Epithelial cell of proximal tubule (primary cell): ENCODE data around the gene GARIN5B. TPM values are rescaled to one million over a fixed set of nuclear protein-coding genes. Genes with fewer than 3 reads are reported as not detected.

Source experiments
- DNase-seq: peaks from one replicate; pipeline ENCODE4 v3.0.0-alpha.2; 2011; ENCODE audit warnings: low read depth
- H3K4me3 ChIP-seq: 2 replicates; pipeline ENCODE4 v1.5.1; 2011; ENCODE audit warnings: low read depth, mild to moderate bottlenecking, low read length
- total RNA-seq: library from RNA; depleted of rRNA; stranded (reverse); fragments of >200 nt; gene quantifications from 2 replicates; pipeline ENCODE4 v1.2.3, GENCODE V29; 2015
- TF ChIP-seq, protein P1 (sequence below): conservative IDR thresholded peaks from 2 replicates; pipeline ENCODE4 v1.5.1; 2012; ENCODE audit warnings: low read depth, mild to moderate bottlenecking, low read length

The GARIN5B gene
- total RNA-seq, 1 donor from 2014 or later, result not detected

DNA sequence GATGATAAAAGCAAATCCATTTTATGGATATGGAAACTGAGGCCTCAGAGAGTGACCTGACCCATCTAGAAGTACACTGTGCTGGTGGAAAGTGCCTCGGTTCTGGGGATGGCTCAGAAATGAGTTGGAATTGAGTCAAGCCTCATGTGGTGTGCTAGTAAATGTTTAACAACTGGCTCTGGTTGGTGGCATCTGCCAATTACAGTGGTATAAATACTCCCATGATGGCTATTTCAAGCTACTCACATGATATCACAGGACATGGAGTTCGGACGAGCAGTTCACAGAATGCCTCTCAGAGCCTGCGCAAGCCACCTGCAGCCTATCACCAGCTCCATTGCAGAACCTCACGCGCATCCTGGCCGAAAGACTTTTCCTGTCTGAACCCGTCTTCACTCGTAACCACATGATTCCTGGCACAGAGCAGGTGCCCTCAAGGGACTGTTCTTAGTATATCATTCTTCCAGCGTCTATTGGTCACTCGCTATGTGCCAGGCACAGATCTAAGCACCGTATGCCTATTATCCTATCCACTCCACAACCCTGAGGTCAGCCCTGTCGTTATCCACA lies 47.0 kb downstream of the GARIN5B start:
- no peak for DNase-seq
- TF ChIP-seq, protein P1, sequence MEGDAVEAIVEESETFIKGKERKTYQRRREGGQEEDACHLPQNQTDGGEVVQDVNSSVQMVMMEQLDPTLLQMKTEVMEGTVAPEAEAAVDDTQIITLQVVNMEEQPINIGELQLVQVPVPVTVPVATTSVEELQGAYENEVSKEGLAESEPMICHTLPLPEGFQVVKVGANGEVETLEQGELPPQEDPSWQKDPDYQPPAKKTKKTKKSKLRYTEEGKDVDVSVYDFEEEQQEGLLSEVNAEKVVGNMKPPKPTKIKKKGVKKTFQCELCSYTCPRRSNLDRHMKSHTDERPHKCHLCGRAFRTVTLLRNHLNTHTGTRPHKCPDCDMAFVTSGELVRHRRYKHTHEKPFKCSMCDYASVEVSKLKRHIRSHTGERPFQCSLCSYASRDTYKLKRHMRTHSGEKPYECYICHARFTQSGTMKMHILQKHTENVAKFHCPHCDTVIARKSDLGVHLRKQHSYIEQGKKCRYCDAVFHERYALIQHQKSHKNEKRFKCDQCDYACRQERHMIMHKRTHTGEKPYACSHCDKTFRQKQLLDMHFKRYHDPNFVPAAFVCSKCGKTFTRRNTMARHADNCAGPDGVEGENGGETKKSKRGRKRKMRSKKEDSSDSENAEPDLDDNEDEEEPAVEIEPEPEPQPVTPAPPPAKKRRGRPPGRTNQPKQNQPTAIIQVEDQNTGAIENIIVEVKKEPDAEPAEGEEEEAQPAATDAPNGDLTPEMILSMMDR, result no peak
- H3K4me3 ChIP-seq, result no peak overlapping the region

DNA sequence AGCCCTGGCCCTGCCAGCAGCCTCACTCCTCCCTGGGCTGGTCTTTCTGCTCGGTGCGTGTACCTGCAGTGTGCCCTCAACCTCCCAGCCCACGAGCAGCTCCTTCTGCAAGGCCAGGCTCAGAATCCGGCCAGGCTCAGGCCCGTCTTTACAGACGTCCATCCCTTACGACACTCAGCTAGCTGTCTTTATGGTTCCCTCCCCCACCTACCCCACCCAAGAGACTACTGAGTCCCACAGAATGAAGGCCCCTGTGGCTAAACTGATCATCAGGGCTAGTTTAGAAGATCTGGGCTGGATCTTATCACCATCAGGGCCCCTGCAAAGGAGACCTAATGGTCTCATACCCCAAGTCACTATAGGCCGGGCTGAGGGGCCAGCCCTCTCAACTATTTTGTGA lies 48.7 kb downstream of the GARIN5B start:
- TF ChIP-seq, protein P1, result no peak
- H3K4me3 ChIP-seq, result no peak overlapping the region
- DNase-seq, result no peak

DNA sequence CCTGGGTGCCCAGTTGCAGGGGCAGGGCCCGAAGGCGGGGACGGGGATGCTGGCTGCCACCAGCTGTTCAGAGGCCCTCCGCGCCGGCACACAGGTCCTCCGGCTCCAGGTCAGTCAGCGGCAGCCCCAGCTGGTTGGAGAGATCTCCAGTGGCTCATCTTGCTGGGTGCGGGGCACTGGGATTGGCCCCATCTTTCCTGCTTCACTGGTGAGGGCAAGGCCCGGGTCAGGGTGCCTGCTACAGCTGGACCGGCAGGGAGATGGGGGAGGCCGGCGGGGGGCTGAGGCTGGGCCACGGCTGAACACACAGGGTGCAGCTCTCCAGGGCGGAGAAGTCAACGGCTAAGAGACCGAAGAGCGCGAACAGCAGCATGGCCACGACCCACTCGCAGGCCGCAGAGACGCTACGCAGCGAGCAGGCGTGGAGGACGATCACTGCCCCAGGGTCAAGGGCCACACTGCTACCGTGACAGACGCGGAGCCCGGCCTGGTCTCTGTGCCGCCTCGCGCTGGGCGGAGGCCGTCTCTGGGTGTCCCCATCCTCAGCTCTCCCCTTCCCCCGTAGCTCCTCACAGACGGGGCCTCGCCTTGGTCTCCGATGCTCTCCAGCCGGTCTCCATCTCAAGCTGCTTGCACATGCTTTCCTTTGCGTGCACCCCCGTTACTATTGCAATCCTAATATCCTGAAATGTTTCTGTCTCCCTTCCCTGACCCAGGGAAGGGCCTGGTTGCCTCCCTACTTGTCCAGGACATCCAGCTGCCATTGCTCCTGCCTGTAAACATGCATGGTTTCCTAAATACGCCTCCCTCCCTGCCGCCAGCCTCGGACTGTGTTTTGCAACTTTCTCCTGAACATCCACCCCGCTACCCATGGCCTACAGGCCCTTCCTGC lies 50.2 kb downstream of the GARIN5B start:
- no peak for DNase-seq
- TF ChIP-seq, protein P1, result no peak

DNA sequence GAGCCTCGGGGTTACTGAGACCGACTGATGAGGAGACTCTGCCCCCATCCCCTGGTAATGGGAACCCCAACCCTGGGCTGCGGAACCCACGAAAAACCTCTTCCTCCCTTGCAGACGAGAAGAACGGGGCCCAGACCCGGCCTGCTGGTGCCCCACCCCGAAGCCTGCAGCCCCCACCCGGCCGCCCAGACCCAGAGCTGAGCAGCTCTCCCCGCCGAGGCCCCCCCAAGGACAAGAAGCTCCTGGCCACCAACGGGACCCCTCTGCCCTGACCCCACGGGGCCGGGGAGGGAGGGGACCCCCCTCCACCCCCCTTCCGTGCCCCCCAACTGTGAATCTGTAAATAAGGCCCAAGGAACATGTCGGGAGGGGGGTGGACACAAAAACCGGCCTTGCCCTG lies 51.3 kb downstream of the GARIN5B start:
- TF ChIP-seq, protein P1, result no peak
- no peak for DNase-seq
- no peak overlapping the region for H3K4me3 ChIP-seq

More for the DNA sequence above, 50.2 kb downstream of the GARIN5B start:
- no peak overlapping the region for H3K4me3 ChIP-seq

DNA sequence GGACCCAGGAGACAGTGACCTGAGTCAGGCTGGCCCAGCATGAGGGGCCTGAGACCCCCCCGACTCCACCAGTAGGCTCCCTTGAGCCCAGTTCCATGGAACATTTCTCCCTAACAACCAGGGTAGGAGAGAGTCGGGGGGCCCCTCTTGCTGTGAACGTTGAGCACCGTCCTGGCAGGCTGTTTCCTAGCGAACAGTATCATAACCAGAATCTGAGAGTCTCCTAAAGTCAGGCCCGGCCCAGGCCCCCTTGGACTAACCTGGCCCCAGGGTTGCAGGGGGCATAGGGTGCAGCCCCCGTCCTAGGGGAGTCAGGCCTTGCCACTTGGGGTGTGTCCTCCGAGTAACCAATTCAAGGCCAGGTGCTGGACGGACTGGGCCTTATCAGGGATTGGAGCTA lies 51.7 kb downstream of the GARIN5B start:
- H3K4me3 ChIP-seq, result no peak overlapping the region
- TF ChIP-seq, protein P1, result no peak
- no peak for DNase-seq

DNA sequence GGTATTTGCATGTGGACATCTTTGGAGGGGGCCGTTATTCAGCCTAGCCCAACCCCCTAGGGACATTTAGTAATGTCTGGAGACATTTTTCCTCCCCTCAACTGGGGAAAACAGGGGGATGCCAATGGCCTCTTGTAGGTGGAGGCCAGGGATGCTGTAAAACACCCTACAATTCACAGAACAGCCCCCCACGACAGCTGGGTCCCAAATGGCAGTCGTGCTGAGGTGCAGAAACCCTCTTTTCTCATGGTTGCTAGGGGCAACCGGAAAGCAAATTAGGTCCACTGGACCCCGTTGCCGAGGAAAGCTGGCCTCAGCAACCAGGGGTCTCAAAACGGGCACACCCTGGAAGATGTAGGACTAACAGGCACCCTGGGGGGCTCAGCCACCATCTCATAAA lies 52.6 kb downstream of the GARIN5B start:
- H3K4me3 ChIP-seq, result no peak overlapping the region
- TF ChIP-seq, protein P1, result no peak

More for the DNA sequence above, 52.6 kb downstream of the GARIN5B start:
- DNase-seq, result no peak
